Adrenal gland (tissue), 12 donors: ENCODE results near the gene RARB. TPM values are rescaled to one million over a fixed set of nuclear protein-coding genes. Genes with fewer than 3 reads are reported as not detected.
A peak's percentile ranks its signal among the peaks of the same experiment; 100 is the strongest.

Experiments used
- DNase-seq, 7 donors: peaks; one replicate each; pipeline ENCODE4 v3.0.0-alpha.2; 2019 to 2020
- H3K27ac ChIP-seq, 5 donors: fragments of 200-600 bp; sonication (generic) in 4 of 5; 1 replicate in 3 of 5; 2 replicates in 2 of 5; pipeline versions ENCODE4 v1.5.1 to v1.8.0; 2016 to 2020; ENCODE audit warnings: mild to moderate bottlenecking in 1 of 5
- H3K27me3 ChIP-seq: fragments of 200-600 bp; 2 replicates; pipeline ENCODE4 v1.8.0; 2021
- H3K36me3 ChIP-seq, 2 donors: fragments of 200-600 bp; replicated peaks in 1 of 2; 1 replicate in 1 of 2; 2 replicates in 1 of 2; pipeline versions ENCODE4 v1.5.1 to v1.8.0; 2018 to 2022
- H3K4me1 ChIP-seq, 2 donors: fragments of 200-600 bp; replicated peaks in 1 of 2; 1 replicate in 1 of 2; 2 replicates in 1 of 2; pipeline versions ENCODE4 v1.5.1 to v1.8.0; 2018 to 2021
- H3K4me3 ChIP-seq, 4 donors: fragments of 200-600 bp; sonication (generic) in 3 of 4; one replicate each; pipeline ENCODE4 v1.5.1; 2016 to 2018
- H3K9me3 ChIP-seq, 3 donors: fragments of 200-600 bp; sonication (generic) in 1 of 3; replicated peaks in 1 of 3; 1 replicate in 2 of 3; 2 replicates in 1 of 3; pipeline versions ENCODE4 v1.5.1 to v1.8.0; 2016 to 2021
- CTCF ChIP-seq, 6 experiments: fragments of 450-650 bp in 4 of 6; fragments of 200-600 bp in 2 of 6; sonication (generic) in 1 of 6; IDR thresholded peaks; 1 replicate in 5 of 6; 2 replicates in 1 of 6; pipeline versions ENCODE4 v1.5.1 to v1.8.0; 2016 to 2021; ENCODE audit warnings: antibody characterized with exemption in 6 of 6, mild to moderate bottlenecking in 2 of 6, moderate library complexity in 1 of 6
- POLR2A ChIP-seq, 2 donors: fragments of 450-650 bp; IDR thresholded peaks; one replicate each; pipeline ENCODE4 v1.6.1; 2017; ENCODE audit warnings: antibody characterized with exemption in 2 of 2, mild to moderate bottlenecking in 2 of 2, moderate library complexity in 1 of 2
- WGBS, 4 donors: extraction: QIAGEN DNeasy Blood & Tissue Kit in 2 of 4; methylation state at CpG; one replicate each; pipeline versions ENCODE4 v1.1.5 to v1.1.7; 2013 to 2017; 5-methylcytosine and 5-hydroxymethylcytosine counted together
- intact Hi-C, 2 donors: fragments of 100-400 bp; cut with DNase I; formaldehyde crosslinking; loops; one replicate each; pipeline versions ENCODE4 v1.14.1 to v1.15.0; 2022 to 2023
- polyA plus RNA-seq, 3 donors: library from polyadenylated mRNA; stranded (reverse); fragments of 200-250 nt in 2 of 3; fragments of 350-450 nt in 1 of 3; fragmentation: Illumina TruSeq in 1 of 3; extraction: RNeasy Lipid Tissue Mini Kit (QIAGEN cat#74804) in 1 of 3; gene quantifications; one replicate each; pipeline ENCODE4 v1.2.3, GENCODE V29; 2013 to 2014
- total RNA-seq, 9 donors: library from RNA; depleted of rRNA in 4 of 9; stranded (reverse); fragments of >200 nt in 4 of 9; fragments of 120-200 nt in 1 of 9; fragmentation: NEBNext Ultra II Directional in 1 of 9; extraction: Animal tissue kit (Norgen Biotek cat#: 25700) in 1 of 9; gene quantifications; one replicate each; pipeline versions ENCODE4 v1.1.0 to v1.2.4, GENCODE V29; 2013 to 2023
- donor health status: healthy with polysubstance abuse.
- donor health status: Bipolar disorder and iron deficiency.
- donor health status: DM: yes; HTN: yes; CAD: no.
- donor health status: DM: no; HTN: no; CAD: no.
- donor health status: DM: no; HTN: no; CAD: no.
- donor health status: DM: yes; HTN: yes; CAD: no.

Gene RARB
- total and polyA plus RNA-seq, 12 donors, result 1.7 to 23.3 (median 9.7) TPM

- TF ChIP-seq CTCF (IDR thresholded peaks at IDR 0.05) (no peak), POLR2A (IDR thresholded peaks at IDR 0.05) (no peak)
- Histone ChIP-seq H3K27ac (no peak overlapping the region), H3K4me3 (no peak overlapping the region), H3K4me1 (no peaks in the 10 kb centered on the region), H3K27me3 (no peaks in the 10 kb centered on the region), H3K36me3 (no peaks in the 10 kb centered on the region), H3K9me3 (no peaks in the 10 kb centered on the region)
- intact Hi-C loops, result no loop called here
- no peak for DNase-seq
- 73 to 83% (median 77%) methylated on average over 4 of the region's 4 CpGs for WGBS, 4 donors
Observed at GRCh38 chr3:25505581-25505980, 77.5 kb downstream of the RARB start.

- H3K27me3 ChIP-seq, result no peaks in the 10 kb centered on the region
- no peak overlapping the region for H3K4me3 ChIP-seq
- WGBS, 4 donors, result 81 to 96% (median 89%) methylated on average over 1 of the region's 1 CpG
- intact Hi-C loops, result no loop called here
- TF ChIP-seq POLR2A (IDR thresholded peaks at IDR 0.05), result no peak
- no peak for DNase-seq
- H3K36me3 ChIP-seq, result no peaks in the 10 kb centered on the region
- no peaks in the 10 kb centered on the region for H3K4me1 ChIP-seq
- no peak overlapping the region for H3K27ac ChIP-seq
- no peaks in the 10 kb centered on the region for H3K9me3 ChIP-seq
Observed at GRCh38 chr3:25507811-25508210, 79.7 kb downstream of the RARB start.

- no peak for DNase-seq
- Histone ChIP-seq H3K36me3 (no peaks in the 10 kb centered on the region), H3K4me1 (peaks cover 0 to under 1% of the 10 kb centered on the region in 2 donors), H3K9me3 (no peaks in the 10 kb centered on the region), H3K4me3 (no peak overlapping the region), H3K27me3 (no peaks in the 10 kb centered on the region), H3K27ac (peak overlapping the region in 1 of 5 donors; percentile 0)
- intact Hi-C loops, result no loop called here
- TF ChIP-seq CTCF (IDR thresholded peaks at IDR 0.05), result no peak
- TF ChIP-seq POLR2A (IDR thresholded peaks at IDR 0.05), result no peak
- 41 to 66% (median 50%) methylated on average over 1 of the region's 1 CpG for WGBS, 4 donors
Observed at GRCh38 chr3:25508433-25508832, 80.4 kb downstream of the RARB start.

GRCh38 chr3:25508901-25509300, 80.8 kb downstream of the RARB start:
- Histone ChIP-seq H3K36me3 (no peaks in the 10 kb centered on the region), H3K27me3 (no peaks in the 10 kb centered on the region), H3K9me3 (no peaks in the 10 kb centered on the region), H3K4me3 (no peak overlapping the region), H3K4me1 (peaks cover 0 to 5% of the 10 kb centered on the region in 2 donors), H3K27ac (peak overlapping the region in 2 of 5 donors; percentile 0 to 34)
- TF ChIP-seq POLR2A (IDR thresholded peaks at IDR 0.05) (no peak), CTCF (IDR thresholded peaks at IDR 0.05) (no peak)
- intact Hi-C loops, result no loop called here
- DNase-seq, result no peak
- 58 to 65% (median 60%) methylated on average over 4 of the region's 4 CpGs for WGBS, 4 donors

- no peaks in the 10 kb centered on the region for H3K27me3 ChIP-seq
- intact Hi-C loops, result no loop called here
- H3K9me3 ChIP-seq, result no peaks in the 10 kb centered on the region
- H3K27ac ChIP-seq, result no peak overlapping the region
- no peak for DNase-seq
- 72 to 91% (median 79%) methylated on average over 2 of the region's 2 CpGs for WGBS, 4 donors
- H3K4me3 ChIP-seq, result no peak overlapping the region
- H3K36me3 ChIP-seq, result no peaks in the 10 kb centered on the region
- TF ChIP-seq POLR2A (IDR thresholded peaks at IDR 0.05), result no peak
- TF ChIP-seq CTCF (IDR thresholded peaks at IDR 0.05), result no peak
- H3K4me1 ChIP-seq, result peaks cover 0 to 11% of the 10 kb centered on the region in 2 donors
Observed at GRCh38 chr3:25510797-25511196, 82.7 kb downstream of the RARB start.
